Activated T-cell treated with anti-CD3 and anti-CD28 coated beads, Interleukin-2, amount 50 U/mL, for 24 hours (primary cell): ENCODE data around the gene SSTR3.
A peak's percentile ranks its signal among the peaks of the same experiment; 100 is the strongest.

ENCODE experiments used
- DNase-seq: peaks from one replicate; pipeline ENCODE4 v3.0.0-alpha.2; 2020
- H3K27ac Mint-ChIP-seq: 2 replicates; pipeline ENCODE4 v1.8.0; 2020; ENCODE audit warnings: mild to moderate bottlenecking, mixed read lengths
- H3K27me3 Mint-ChIP-seq: 2 replicates; pipeline ENCODE4 v1.8.0; 2020; ENCODE audit warnings: mixed read lengths
- H3K36me3 Mint-ChIP-seq: 2 replicates; pipeline ENCODE4 v1.8.0; 2020; ENCODE audit warnings: low read depth, mixed read lengths
- H3K4me1 Mint-ChIP-seq: 2 replicates; pipeline ENCODE4 v1.8.0; 2020; ENCODE audit warnings: low read depth, mixed read lengths
- H3K4me3 Mint-ChIP-seq: 2 replicates; pipeline ENCODE4 v1.8.0; 2020; ENCODE audit warnings: mild to moderate bottlenecking, moderate library complexity, mixed read lengths
- H3K9me3 Mint-ChIP-seq: 2 replicates; pipeline ENCODE4 v1.8.0; 2020; ENCODE audit warnings: mixed read lengths

The SSTR3 gene

DNA sequence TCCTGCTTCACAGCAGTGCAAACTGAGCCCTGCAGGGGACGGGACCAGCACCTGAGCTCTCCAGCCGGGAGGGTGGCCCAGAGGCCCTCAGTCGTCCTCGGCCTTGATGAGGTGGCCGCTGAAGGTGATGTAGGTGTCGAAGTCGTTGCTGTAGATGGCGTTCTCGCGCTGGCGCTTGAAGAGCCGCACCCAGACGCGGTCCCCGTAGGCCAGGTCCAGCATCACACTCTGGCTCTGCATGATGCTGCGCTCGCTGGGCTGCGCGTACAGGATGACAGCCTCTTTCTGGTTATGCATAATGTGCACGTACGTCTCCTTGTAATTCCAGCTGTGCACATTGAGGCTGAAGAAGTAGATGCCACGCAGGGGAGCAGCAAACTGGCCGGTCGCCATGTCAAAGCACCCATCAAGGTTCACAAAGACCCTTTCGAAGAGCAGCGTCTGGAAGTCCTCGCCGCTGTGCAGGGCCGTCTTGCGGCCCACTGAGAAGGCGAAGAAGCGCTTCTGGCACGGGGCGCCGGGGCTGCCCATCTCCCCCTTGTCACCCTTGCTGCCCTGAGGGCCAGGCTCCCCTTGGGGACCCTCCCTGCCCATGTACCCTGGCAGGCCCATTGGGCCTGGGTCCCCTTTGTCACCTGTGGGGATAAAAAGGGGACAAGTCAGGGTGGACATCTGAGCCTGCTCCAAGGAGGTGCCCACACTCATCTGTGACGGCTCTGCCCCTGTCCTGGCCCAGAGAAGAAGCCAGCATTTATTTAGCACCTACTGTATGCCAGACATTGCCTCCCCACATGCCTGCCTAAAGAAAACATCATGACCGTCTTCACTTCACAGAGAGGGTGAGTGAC lies 30.0 kb downstream of the SSTR3 start:
- H3K4me1 Mint-ChIP-seq = peaks cover 42% of the 10 kb centered on the region
- H3K9me3 Mint-ChIP-seq = no peaks in the 10 kb centered on the region
- H3K4me3 Mint-ChIP-seq = no peak overlapping the region
- H3K27ac Mint-ChIP-seq = no peak overlapping the region
- no peak for DNase-seq
- H3K36me3 Mint-ChIP-seq = no peaks in the 10 kb centered on the region
- no peaks in the 10 kb centered on the region for H3K27me3 Mint-ChIP-seq

DNA sequence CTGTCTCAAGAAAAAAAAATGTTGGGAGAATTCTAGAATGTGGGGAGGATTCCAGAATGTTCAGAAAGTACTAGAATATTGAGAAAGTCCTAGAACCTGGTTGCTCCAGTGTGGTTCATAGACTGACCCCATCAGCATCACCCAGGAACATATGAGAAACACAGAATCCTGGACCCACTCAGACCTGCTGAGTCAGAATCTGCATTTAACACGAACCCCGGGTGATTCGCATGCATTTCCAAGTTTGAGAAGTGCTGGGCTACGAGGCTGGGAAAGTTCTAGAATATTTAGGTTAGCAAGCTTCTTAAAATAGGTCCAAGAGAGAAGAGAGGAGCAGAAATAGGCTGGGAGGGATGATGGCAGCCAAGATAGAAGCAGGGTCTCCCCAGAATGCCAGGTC lies 30.6 kb downstream of the SSTR3 start:
- Mint-ChIP-seq H3K36me3 (no peaks in the 10 kb centered on the region), H3K4me1 (peaks cover 41% of the 10 kb centered on the region), H3K27ac (no peak overlapping the region), H3K9me3 (no peaks in the 10 kb centered on the region), H3K27me3 (no peaks in the 10 kb centered on the region), H3K4me3 (no peak overlapping the region)
- DNase-seq = no peak

DNA sequence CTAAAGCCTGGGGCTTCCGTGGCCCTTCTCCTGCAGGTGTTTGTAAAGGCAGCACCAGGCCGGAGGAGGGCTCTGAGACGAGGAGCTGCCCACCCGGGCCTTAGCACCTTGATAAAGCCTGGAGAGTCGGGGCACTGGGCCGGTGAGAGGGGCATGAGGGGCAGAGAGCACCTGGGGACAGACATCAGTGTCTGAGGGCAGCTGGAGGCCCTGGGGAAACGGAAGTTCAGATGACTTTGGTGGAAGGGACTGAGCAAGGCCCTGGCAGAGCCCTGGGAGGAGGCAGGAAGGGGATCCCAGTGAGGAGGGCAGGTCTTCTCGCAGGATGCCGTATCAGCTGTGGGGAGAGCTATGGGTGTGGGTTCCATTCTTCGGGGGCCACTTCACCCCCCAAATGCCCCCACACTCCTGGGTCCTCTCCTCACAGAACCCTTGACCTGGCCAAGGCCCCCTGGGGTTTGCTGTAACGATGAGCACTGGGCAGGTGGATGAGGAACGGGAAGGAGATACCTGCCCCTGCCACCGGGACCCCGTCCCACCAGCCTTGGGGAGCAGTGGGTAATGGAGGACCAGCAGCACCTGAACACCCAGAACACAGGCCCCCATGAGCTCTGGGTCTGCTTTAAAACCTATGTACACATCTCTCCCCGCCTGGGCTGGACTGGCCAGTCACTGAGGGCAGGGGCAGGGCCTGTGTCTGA lies 31.6 kb downstream of the SSTR3 start:
- Mint-ChIP-seq H3K9me3 (no peaks in the 10 kb centered on the region), H3K27me3 (no peaks in the 10 kb centered on the region), H3K27ac (no peak overlapping the region), H3K36me3 (no peaks in the 10 kb centered on the region), H3K4me1 (peaks cover 41% of the 10 kb centered on the region), H3K4me3 (no peak overlapping the region)
- no peak for DNase-seq

- Mint-ChIP-seq H3K36me3 (no peaks in the 10 kb centered on the region), H3K27me3 (no peaks in the 10 kb centered on the region), H3K27ac (no peak overlapping the region), H3K4me3 (no peak overlapping the region), H3K4me1 (peaks cover 36% of the 10 kb centered on the region), H3K9me3 (no peaks in the 10 kb centered on the region)
- DNase-seq = no peak
Measured at GRCh38 chr22:37179622-37180420, 32.5 kb downstream of the SSTR3 start.

DNA sequence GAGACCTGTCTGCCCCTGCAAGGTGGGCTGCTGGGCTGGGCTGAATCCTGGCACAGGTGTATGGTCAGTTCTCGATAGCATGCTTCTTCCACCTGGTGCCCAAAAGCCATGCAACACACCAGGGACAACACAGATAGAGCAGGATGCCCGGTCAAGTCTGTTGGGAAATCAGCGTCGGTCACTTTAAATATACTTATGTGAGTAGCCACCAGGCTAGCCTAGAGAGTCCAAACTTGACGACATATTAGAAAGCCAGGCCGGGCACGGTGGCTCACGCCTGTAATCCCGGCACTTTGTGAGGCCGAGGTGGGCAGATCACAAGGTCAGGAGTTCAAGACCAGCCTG lies 33.2 kb downstream of the SSTR3 start:
- no peak for DNase-seq
- no peaks in the 10 kb centered on the region for H3K36me3 Mint-ChIP-seq
- H3K9me3 Mint-ChIP-seq = no peaks in the 10 kb centered on the region
- no peak overlapping the region for H3K27ac Mint-ChIP-seq
- H3K27me3 Mint-ChIP-seq = no peaks in the 10 kb centered on the region
- peaks cover 32% of the 10 kb centered on the region for H3K4me1 Mint-ChIP-seq
- H3K4me3 Mint-ChIP-seq = no peak overlapping the region

DNA sequence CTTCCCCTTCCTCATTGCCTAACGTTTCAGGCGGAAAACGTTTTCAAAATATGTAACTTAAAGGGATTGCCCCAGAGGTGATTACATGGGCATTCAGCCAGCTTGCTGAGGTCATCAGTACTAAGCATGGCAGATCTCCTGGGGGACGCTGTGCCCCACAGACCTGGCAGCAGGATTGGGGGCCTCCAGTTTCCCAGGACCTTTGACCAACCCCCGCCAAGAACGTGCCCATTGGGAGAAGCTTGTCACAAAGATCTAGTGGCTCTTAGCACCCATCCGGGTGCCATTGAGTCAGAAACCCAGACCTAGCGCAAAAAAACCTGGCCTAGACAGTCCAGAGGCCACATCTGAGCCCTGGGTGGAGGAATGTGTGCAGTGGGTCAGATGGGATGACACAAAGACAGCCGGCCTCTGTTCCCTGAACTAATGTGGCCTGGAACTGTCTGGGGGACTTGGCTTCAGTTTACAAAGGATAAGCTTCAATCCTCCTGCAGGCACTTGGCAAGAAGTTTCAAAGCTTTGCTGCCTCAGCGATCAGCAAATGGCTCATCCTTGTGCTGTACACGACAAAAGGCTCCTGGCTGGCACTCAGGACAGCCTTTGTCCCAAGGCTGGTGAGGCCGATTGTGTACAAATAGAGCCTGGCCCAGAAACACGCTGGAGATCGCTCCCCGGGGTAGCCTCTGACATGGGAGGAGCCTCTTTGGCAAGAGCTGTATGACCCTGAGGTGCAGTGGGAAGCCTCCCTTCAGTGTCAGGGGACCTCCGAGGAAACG lies 33.7 kb downstream of the SSTR3 start:
- H3K27me3 Mint-ChIP-seq = no peaks in the 10 kb centered on the region
- H3K27ac Mint-ChIP-seq = no peak overlapping the region
- no peak overlapping the region for H3K4me3 Mint-ChIP-seq
- H3K36me3 Mint-ChIP-seq = no peaks in the 10 kb centered on the region
- H3K4me1 Mint-ChIP-seq = peaks cover 28% of the 10 kb centered on the region
- H3K9me3 Mint-ChIP-seq = no peaks in the 10 kb centered on the region
- DNase-seq = no peak

DNA sequence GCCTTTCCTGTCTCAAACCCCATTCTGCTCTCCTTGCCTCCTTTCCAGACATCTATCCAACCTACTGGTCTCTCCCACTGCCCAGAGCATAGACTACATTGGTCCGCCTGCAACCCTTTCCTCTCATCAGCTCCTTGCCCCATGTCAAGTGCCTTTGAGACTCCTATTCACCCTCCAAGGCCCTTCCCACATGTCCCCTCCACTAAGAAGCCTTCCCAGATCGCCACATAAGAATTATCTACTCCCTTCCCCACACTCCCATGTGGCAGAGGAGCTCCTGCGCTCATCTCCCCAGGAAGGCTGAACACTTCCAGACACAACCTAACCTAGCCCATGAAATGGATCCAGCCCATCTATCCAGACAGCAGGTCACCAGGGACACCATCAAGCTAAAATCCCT lies 34.5 kb downstream of the SSTR3 start:
- no peak overlapping the region for H3K27ac Mint-ChIP-seq
- no peaks in the 10 kb centered on the region for H3K36me3 Mint-ChIP-seq
- no peak for DNase-seq
- peaks cover 24% of the 10 kb centered on the region for H3K4me1 Mint-ChIP-seq
- no peaks in the 10 kb centered on the region for H3K9me3 Mint-ChIP-seq
- no peaks in the 10 kb centered on the region for H3K27me3 Mint-ChIP-seq
- no peak overlapping the region for H3K4me3 Mint-ChIP-seq

DNA sequence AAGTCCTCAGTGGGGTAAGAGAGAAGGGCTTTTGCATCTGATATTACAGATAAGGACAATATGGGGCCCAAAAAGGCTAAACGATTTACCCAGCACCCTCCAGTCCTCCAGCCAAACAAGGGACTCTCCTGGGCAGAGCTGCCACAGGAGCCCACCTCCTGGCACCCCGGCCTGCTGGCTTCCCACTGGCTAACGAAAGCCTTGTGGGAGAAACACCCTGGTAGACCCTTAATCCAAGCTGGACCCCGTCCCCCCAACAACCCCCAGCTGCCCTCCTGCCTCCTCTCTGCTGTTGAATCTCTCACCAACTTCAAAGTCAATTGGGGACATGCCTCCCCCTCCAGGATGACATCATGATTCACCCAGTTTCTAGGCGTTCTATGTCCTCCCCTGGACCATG lies 35.1 kb downstream of the SSTR3 start:
- no peak overlapping the region for H3K4me3 Mint-ChIP-seq
- no peak for DNase-seq
- no peaks in the 10 kb centered on the region for H3K27me3 Mint-ChIP-seq
- H3K9me3 Mint-ChIP-seq = no peaks in the 10 kb centered on the region
- peaks cover 22% of the 10 kb centered on the region for H3K4me1 Mint-ChIP-seq
- H3K36me3 Mint-ChIP-seq = no peaks in the 10 kb centered on the region
- no peak overlapping the region for H3K27ac Mint-ChIP-seq

GRCh38 chr22:37176464-37177061 lies 35.7 kb downstream of the SSTR3 start:
- no peak overlapping the region for H3K4me3 Mint-ChIP-seq
- H3K27me3 Mint-ChIP-seq = no peaks in the 10 kb centered on the region
- no peaks in the 10 kb centered on the region for H3K36me3 Mint-ChIP-seq

DNA sequence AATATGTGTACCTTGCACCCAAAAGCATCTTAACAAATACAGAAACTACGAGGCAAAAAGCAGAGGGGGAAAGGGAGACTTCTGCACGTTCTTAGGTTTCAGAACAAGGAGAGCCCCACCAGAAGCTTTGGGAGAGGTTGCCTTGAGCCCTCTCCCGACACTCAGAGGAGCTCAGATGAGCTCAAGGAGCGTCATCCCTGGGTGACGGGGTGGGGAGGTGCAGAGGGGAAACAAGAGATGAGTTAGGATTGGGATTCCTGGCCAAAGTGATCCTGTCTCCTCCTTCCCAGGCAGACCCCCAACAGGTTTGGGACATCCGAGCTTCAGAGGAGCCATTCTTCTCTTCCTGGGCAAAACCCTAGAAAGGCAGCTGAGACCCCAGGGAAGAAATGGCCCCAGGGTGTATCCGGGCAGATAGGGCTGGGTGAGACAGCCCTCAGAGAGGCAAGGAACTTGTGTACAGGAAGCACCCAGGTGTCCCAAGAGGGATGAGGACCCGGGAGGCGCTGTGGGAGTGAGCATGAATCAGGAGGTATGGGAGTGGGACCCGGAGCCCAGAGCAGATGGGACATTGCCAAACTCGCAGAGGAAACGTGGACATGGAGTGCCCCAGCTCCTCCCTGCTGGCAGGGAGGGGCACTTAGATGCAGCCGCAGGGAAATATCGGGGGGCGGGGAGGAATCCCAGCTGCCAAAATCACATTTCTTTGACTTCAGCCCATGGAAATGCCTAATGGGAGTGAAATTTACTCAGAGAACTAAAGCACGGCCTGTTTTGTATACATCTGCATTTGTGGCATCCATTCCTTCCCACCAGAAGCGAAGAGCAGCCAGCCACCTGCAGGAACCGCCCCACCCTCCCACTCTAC lies 36.6 kb downstream of the SSTR3 start:
- Mint-ChIP-seq H3K4me1 (peaks cover 24% of the 10 kb centered on the region), H3K27me3 (no peaks in the 10 kb centered on the region), H3K9me3 (no peaks in the 10 kb centered on the region), H3K36me3 (no peaks in the 10 kb centered on the region), H3K27ac (peak overlapping the region; percentile 67), H3K4me3 (no peak overlapping the region)
- DNase-seq = peak; percentile 26

More at GRCh38 chr22:37176464-37177061, 35.7 kb downstream of the SSTR3 start:
- peak overlapping the region; percentile 67 for H3K27ac Mint-ChIP-seq
- H3K4me1 Mint-ChIP-seq = peaks cover 19% of the 10 kb centered on the region
- DNase-seq = peak; percentile 49
- H3K9me3 Mint-ChIP-seq = no peaks in the 10 kb centered on the region

GRCh38 chr22:37174964-37175363 lies 37.3 kb downstream of the SSTR3 start:
- Mint-ChIP-seq H3K27ac (no peak overlapping the region), H3K9me3 (no peaks in the 10 kb centered on the region), H3K4me1 (peaks cover 30% of the 10 kb centered on the region), H3K27me3 (no peaks in the 10 kb centered on the region), H3K36me3 (no peaks in the 10 kb centered on the region), H3K4me3 (no peak overlapping the region)
- peak; percentile 15 for DNase-seq

GRCh38 chr22:37173709-37174108 lies 38.6 kb downstream of the SSTR3 start:
- DNase-seq = peak; percentile 8
- Mint-ChIP-seq H3K9me3 (no peaks in the 10 kb centered on the region), H3K27me3 (no peaks in the 10 kb centered on the region), H3K4me1 (peaks cover 43% of the 10 kb centered on the region), H3K4me3 (no peak overlapping the region), H3K27ac (no peak overlapping the region), H3K36me3 (no peaks in the 10 kb centered on the region)
